IPS-20b (cell line): Measurements from ENCODE around the gene PKN1.
"Not testable (repeated sequence)": the region's sequence is repeated elsewhere in the genome, so short reads cannot be mapped to it uniquely, and the experiment has no call there.

ENCODE experiments used
- H3K27ac ChIP-seq: one replicate; pipeline ENCODE4 v1.5.1; 2013; ENCODE audit warnings: low read length
- H3K27me3 ChIP-seq: 2 replicates; pipeline ENCODE4 v1.6.1; 2013; ENCODE audit warnings: mild to moderate bottlenecking, low read length, inconsistent platforms; ENCODE audit not compliant: insufficient read depth
- H3K36me3 ChIP-seq: 2 replicates; pipeline ENCODE4 v1.6.1; 2013; ENCODE audit warnings: low read depth, mild to moderate bottlenecking, inconsistent platforms, low read length, moderate library complexity; ENCODE audit not compliant: insufficient read depth
- H3K4me1 ChIP-seq: 2 replicates; pipeline ENCODE4 v1.6.1; 2013; ENCODE audit warnings: mild to moderate bottlenecking, control low read depth, inconsistent platforms, low read length, moderate library complexity; ENCODE audit not compliant: insufficient read depth
- H3K4me3 ChIP-seq: 2 replicates; pipeline ENCODE4 v1.5.1; 2013; ENCODE audit warnings: mild to moderate bottlenecking, low read length, inconsistent platforms
- H3K9ac ChIP-seq: 2 replicates; pipeline ENCODE4 v1.6.1; 2013; ENCODE audit warnings: low read depth, mild to moderate bottlenecking, inconsistent platforms, low read length, moderate library complexity
- H3K9me3 ChIP-seq: 2 replicates; pipeline ENCODE4 v1.6.1; 2013; ENCODE audit warnings: mild to moderate bottlenecking, low read depth, low read length, inconsistent platforms; ENCODE audit not compliant: insufficient read depth

PKN1 gene

DNA sequence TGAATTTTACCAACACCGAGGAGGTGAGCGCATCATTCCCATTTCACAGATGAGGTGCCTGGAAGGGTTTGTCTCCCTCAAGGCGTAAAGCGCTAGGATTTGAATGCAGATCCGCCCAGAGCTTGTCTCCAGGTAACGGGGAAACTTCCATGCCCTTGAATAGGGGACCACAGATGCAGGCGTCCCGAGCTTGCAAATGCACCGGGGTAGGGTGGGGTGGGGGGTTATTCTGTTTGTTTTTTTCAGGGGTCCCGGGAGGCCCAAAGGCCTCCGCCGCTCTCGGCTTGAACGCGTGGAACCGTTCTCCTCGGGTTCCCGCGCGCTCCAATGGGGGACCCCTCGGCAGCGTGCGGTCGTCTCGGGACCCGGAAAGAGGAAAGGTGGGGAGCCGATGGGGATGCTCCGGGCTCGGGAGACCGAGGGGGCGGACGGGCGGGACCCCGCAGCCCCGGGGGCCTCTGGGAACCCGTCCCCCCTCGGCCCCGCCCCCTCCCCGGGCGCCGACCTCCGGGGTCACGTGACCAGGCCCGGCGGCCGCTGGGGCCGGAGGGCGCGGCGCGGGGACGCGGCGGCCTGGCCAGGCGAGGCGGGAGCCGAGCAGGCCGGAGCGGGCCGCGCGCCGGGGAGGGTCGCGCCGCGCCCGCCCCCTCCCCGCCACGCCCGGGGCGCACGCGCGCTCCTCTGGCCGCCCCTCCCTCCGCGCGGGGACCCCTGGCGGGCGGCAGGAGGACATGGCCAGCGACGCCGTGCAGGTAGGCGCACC is at the start of gene PKN1:
Gene PKN1, plus strand, starts transcription at position 516 of the 763 bp plus-strand sequence. Its CDS starts 216 bp downstream, at position 732.
- H3K4me1 ChIP-seq: peaks cover 4% of the 10 kb centered on the region; the same call in 1 of the 2 replicates
- no peaks in the 10 kb centered on the region for H3K9me3 ChIP-seq
- peaks cover 16% of the 10 kb centered on the region; the same call in 1 of the 2 replicates for H3K27me3 ChIP-seq
- H3K9ac ChIP-seq: peak within 1 kb of the TSS; percentile 65; the same call in 1 of the 2 replicates
- H3K27ac ChIP-seq: no peak within 1 kb of the TSS
- H3K4me3 ChIP-seq: peak within 1 kb of the TSS; percentile 75
- H3K36me3 ChIP-seq: no peaks in the 10 kb centered on the region

DNA sequence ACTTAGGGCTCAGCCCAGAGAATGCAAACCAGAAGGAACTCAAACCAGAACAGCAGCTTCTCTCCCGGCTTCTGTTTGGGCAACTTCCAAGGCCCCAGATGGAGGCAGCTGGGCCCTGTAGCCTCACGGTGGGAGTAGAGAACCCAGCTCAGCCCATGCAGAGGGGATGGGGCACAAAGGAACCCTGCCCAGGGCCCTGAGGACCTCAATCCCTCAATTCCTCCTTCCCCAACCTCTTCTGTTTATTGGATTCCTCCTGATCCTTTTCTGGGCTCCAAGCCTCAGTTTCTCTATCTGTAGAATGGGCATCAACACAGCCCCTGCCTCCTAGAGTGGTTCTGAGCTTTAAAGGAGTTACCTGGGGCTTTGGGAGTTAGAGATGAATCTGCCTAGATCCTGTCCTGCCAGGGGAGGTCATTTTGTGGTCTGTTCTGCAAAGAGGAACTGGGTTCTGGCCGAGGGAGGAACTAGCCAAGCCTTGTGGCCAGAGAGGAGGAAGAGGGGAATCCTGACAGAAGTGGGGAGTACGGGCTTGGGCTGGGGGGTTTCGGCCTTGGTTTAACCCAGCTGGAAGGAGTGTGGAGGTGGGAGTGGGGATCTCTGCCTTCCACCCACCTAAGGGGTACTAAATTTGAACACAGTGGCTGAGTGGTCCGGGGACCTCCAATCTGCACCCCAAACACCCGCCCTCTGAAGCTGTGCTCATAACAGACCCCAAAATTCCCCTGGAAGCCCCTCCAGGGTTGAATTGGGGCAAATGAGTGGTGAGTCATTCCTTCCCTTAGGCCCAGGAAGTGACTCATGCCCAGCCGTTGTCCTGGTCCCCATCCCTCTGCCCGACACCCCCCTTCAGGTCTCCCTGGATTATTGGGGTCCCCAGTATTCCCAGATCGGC is 49.2 kb upstream of the PKN1 start:
- peaks cover 5% of the 10 kb centered on the region; the same call in 1 of the 2 replicates for H3K27me3 ChIP-seq
- H3K4me3 ChIP-seq: no peak overlapping the region
- peaks cover 4% of the 10 kb centered on the region for H3K4me1 ChIP-seq
- no peaks in the 10 kb centered on the region for H3K9me3 ChIP-seq
- H3K27ac ChIP-seq: no peak overlapping the region
- H3K9ac ChIP-seq: no peak overlapping the region; the same call in 1 of the 2 replicates
- H3K36me3 ChIP-seq: no peaks in the 10 kb centered on the region

- H3K4me3 ChIP-seq: no peak overlapping the region
- H3K9ac ChIP-seq: no peak overlapping the region
- H3K27ac ChIP-seq: no peak overlapping the region
- H3K4me1 ChIP-seq: no peaks in the 10 kb centered on the region; the same call in 1 of the 2 replicates
- H3K27me3 ChIP-seq: peaks cover 5% of the 10 kb centered on the region; the same call in 1 of the 2 replicates
- no peaks in the 10 kb centered on the region for H3K36me3 ChIP-seq
- no peaks in the 10 kb centered on the region for H3K9me3 ChIP-seq
Measured at GRCh38 chr19:14385492-14385891, 47.6 kb upstream of the PKN1 start.

DNA sequence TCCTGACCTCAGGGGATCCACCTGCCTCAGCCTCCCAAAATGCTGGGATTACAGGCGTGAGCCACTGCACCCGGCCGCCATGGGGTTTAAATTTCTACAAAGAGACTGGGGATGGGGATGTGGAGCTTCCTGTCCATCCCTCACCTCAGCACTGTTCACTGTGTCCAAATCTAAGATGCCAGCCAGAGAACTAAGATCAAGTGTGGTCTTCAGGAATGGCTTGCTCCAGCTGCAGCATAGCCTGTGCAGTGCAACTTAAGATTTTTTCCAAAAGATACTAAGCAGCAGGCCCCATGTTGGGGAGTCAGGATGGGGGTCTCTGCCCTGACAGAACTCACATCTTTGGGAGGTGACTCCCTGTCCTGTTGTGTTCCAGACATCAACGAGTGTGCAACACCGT is 42.6 kb upstream of the PKN1 start:
- Histone ChIP-seq H3K36me3 (no peaks in the 10 kb centered on the region), H3K4me1 (0 out of 2 replicates have a peak, but pooled peaks cover 3% of the 10 kb centered on the region), H3K4me3 (no peak overlapping the region), H3K27me3 (no peaks in the 10 kb centered on the region), H3K9ac (no peak overlapping the region), H3K27ac (no peak overlapping the region), H3K9me3 (no peaks in the 10 kb centered on the region)

GRCh38 chr19:14391156-14391821 is 41.8 kb upstream of the PKN1 start:
- H3K9ac ChIP-seq: no peak overlapping the region
- H3K4me3 ChIP-seq: no peak overlapping the region
- H3K4me1 ChIP-seq: 0 out of 2 replicates have a peak, but pooled peaks cover 3% of the 10 kb centered on the region
- no peaks in the 10 kb centered on the region for H3K9me3 ChIP-seq
- no peaks in the 10 kb centered on the region for H3K36me3 ChIP-seq
- no peaks in the 10 kb centered on the region for H3K27me3 ChIP-seq
- H3K27ac ChIP-seq: no peak overlapping the region

- no peaks in the 10 kb centered on the region for H3K36me3 ChIP-seq
Measured at GRCh38 chr19:14393329-14393728, 39.8 kb upstream of the PKN1 start.

GRCh38 chr19:14394167-14394566 is 38.9 kb upstream of the PKN1 start:
- no peaks in the 10 kb centered on the region for H3K36me3 ChIP-seq
- H3K9ac ChIP-seq: no peak overlapping the region
- H3K27ac ChIP-seq: no peak overlapping the region

More at GRCh38 chr19:14393329-14393728, 39.8 kb upstream of the PKN1 start:
- H3K27ac ChIP-seq: no peak overlapping the region
- H3K4me1 ChIP-seq: 0 out of 2 replicates have a peak, but pooled peaks cover 3% of the 10 kb centered on the region
- no peaks in the 10 kb centered on the region for H3K27me3 ChIP-seq
- no peak overlapping the region for H3K9ac ChIP-seq
- no peaks in the 10 kb centered on the region for H3K9me3 ChIP-seq
- no peak overlapping the region for H3K4me3 ChIP-seq

DNA sequence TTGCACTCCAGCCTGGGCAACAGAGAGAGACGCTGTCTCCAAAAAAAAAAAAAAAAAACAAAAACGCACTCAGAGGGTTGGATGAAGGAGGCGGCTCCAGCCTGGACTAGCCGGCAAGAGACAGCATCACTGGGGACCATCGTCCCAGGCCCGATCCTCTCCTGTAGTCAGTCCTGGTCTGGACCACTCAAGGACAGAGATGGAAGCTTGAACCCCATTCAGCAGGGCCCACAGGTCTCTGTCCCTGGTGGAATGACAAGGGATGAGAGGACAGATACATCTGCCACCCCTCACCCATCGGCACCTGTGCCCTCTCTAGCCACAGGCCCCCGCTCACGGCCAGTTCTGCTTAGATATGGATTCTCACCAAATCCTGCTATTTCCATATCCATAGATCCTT is 37.8 kb upstream of the PKN1 start:
- Histone ChIP-seq H3K36me3 (no peaks in the 10 kb centered on the region), H3K9me3 (no peaks in the 10 kb centered on the region), H3K27me3 (no peaks in the 10 kb centered on the region), H3K27ac (no peak overlapping the region), H3K4me3 (no peak overlapping the region), H3K9ac (no peak overlapping the region), H3K4me1 (0 out of 2 replicates have a peak, but pooled peaks cover 3% of the 10 kb centered on the region)

More at GRCh38 chr19:14394167-14394566, 38.9 kb upstream of the PKN1 start:
- H3K4me3 ChIP-seq: no peak overlapping the region
- H3K27me3 ChIP-seq: no peaks in the 10 kb centered on the region
- no peaks in the 10 kb centered on the region for H3K9me3 ChIP-seq
- H3K4me1 ChIP-seq: 0 out of 2 replicates have a peak, but pooled peaks cover 3% of the 10 kb centered on the region

DNA sequence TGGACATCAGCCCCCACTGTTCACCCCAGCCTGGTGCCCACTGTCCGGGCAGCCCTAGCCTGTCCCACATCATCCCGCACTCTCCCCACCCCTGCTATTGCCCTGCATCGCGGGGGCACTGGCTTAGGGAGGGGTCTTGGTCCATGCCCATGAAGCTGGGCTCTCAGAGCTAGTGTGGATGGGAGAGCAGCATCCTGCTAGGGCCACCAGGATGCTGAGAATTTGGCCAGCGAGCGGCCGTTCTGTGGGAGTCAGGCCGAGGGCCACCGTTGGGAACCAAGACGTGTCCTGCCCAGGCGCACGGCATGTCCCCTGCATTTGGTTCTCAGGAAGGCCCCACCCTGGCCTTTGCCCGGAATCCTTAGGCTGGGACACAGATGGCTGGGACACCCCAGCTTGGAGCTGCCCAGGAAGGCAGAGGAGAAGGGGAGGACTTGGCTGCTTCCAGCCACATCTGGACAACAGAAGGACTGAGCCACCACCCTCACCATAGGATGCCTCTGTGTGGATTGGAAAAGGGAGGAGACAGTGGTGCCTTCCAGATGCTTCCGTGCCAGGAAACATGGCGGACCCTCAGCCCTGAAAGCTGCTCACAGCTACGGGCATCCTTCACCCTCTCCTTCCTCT is 37.3 kb upstream of the PKN1 start:
- Histone ChIP-seq H3K27ac (no peak overlapping the region), H3K4me3 (no peak overlapping the region), H3K9ac (no peak overlapping the region), H3K27me3 (no peaks in the 10 kb centered on the region), H3K36me3 (no peaks in the 10 kb centered on the region), H3K9me3 (no peaks in the 10 kb centered on the region), H3K4me1 (0 out of 2 replicates have a peak, but pooled peaks cover 3% of the 10 kb centered on the region)

DNA sequence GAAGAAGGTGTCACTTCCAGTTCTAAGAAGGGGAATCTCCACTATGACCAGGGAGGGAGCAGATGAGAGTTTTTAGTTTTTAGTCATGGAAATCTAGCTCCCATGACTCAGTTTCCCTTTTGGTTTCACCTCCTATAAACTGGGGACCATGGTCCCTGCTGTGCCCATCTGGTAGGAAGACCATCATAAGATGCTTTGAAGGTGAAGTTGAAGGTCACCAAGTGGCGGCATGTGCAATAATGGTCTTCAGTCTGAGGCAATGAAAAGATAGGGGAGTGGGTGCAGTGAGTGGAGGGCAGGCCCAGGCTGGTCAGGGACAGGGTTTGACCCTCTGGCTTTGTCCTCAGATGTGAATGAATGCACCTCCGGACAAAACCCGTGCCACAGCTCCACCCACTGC is 36.4 kb upstream of the PKN1 start:
- H3K9me3 ChIP-seq, H3K4me1 ChIP-seq, H3K36me3 ChIP-seq, H3K27ac ChIP-seq, H3K4me3 ChIP-seq, H3K9ac ChIP-seq, H3K27me3 ChIP-seq: not testable (repeated sequence)

- not testable (repeated sequence) for H3K4me3 ChIP-seq, H3K27ac ChIP-seq, H3K9me3 ChIP-seq, H3K9ac ChIP-seq, H3K4me1 ChIP-seq, H3K27me3 ChIP-seq, H3K36me3 ChIP-seq
Measured at GRCh38 chr19:14397168-14397567, 35.9 kb upstream of the PKN1 start.
